GM23338 (cell line): ENCODE measurements around the gene CD84. TPM values are rescaled to one million over a fixed set of nuclear protein-coding genes. Genes with fewer than 3 reads are reported as not detected.
"Not testable (repeated sequence)": the region's sequence is repeated elsewhere in the genome, so short reads cannot be mapped to it uniquely, and the experiment has no call there.

Source experiments
- ATAC-seq: fragments of 200-7000 bp; cut with Tn5 transposase; 3 replicates; pipeline ENCODE4 v1.9.1; 2020
- DNase-seq: peaks from one replicate; pipeline ENCODE4 v3.0.0-alpha.2; 2015; ENCODE audit warnings: low spot score
- H2AFZ ChIP-seq: fragments of 200-600 bp; sonication (generic); 2 replicates; pipeline ENCODE4 v1.8.0; 2016; ENCODE audit warnings: antibody characterized with exemption, mild to moderate bottlenecking, moderate library complexity
- H3F3A ChIP-seq: fragments of 200-600 bp; sonication (generic); replicated peaks from 2 replicates; pipeline ENCODE4 v1.8.0; 2017; ENCODE audit warnings: antibody characterized with exemption, mixed run types, low read depth
- H3K27ac ChIP-seq: fragments of 200-600 bp; sonication (generic); 2 replicates; pipeline ENCODE4 v1.6.1; 2016; ENCODE audit warnings: low read depth
- H3K27me3 ChIP-seq: fragments of 200-600 bp; sonication (generic); 2 replicates; pipeline ENCODE4 v1.8.0; 2016; ENCODE audit warnings: mild to moderate bottlenecking, mixed run types, moderate library complexity; ENCODE audit not compliant: insufficient read depth
- H3K36me3 ChIP-seq: fragments of 200-600 bp; sonication (generic); 2 replicates; pipeline ENCODE4 v1.8.0; 2016; ENCODE audit warnings: mild to moderate bottlenecking; ENCODE audit not compliant: insufficient read depth
- H3K4me1 ChIP-seq: fragments of 200-600 bp; sonication (generic); 2 replicates; pipeline ENCODE4 v1.8.0; 2016; ENCODE audit warnings: mild to moderate bottlenecking, moderate library complexity; ENCODE audit not compliant: insufficient read depth
- H3K4me2 ChIP-seq: fragments of 200-600 bp; sonication (generic); 2 replicates; pipeline ENCODE4 v1.7.1; 2017; ENCODE audit warnings: mixed run types
- H3K4me3 ChIP-seq: fragments of 200-600 bp; sonication (generic); 2 replicates; pipeline ENCODE4 v1.6.1; 2016; ENCODE audit warnings: mixed run types
- H3K79me2 ChIP-seq: fragments of 200-600 bp; sonication (generic); replicated peaks from 2 replicates; pipeline ENCODE4 v1.8.0; 2017; ENCODE audit warnings: mild to moderate bottlenecking; ENCODE audit not compliant: insufficient read depth
- H3K9me2 ChIP-seq: fragments of 200-600 bp; sonication (generic); 2 replicates; pipeline ENCODE4 v1.8.0; 2017; ENCODE audit not compliant: insufficient read depth
- H4K20me1 ChIP-seq: fragments of 200-600 bp; sonication (generic); replicated peaks from 2 replicates; pipeline ENCODE4 v1.8.0; 2017; ENCODE audit warnings: mild to moderate bottlenecking; ENCODE audit not compliant: insufficient read depth
- H3K27ac Mint-ChIP-seq: 2 replicates; pipeline ENCODE4 v1.8.0; 2020; ENCODE audit warnings: inconsistent platforms, mild to moderate bottlenecking, moderate library complexity, mixed read lengths
- H3K27me3 Mint-ChIP-seq: 3 replicates; pipeline ENCODE4 v1.8.0; 2022; ENCODE audit warnings: low read depth, mild to moderate bottlenecking, moderate library complexity, mixed read lengths, inconsistent platforms; ENCODE audit not compliant: insufficient read depth, poor library complexity
- H3K36me3 Mint-ChIP-seq: 3 replicates; pipeline ENCODE4 v1.8.0; 2021; ENCODE audit warnings: low read depth, mild to moderate bottlenecking, inconsistent platforms, moderate library complexity, mixed read lengths
- H3K4me1 Mint-ChIP-seq: 3 replicates; pipeline ENCODE4 v1.8.0; 2020; ENCODE audit warnings: mild to moderate bottlenecking, inconsistent platforms, mixed read lengths
- H3K4me3 Mint-ChIP-seq: 3 replicates; pipeline ENCODE4 v1.8.0; 2021; ENCODE audit warnings: moderate library complexity, mild to moderate bottlenecking, inconsistent platforms, mixed read lengths
- H3K9me3 Mint-ChIP-seq: 3 replicates; pipeline ENCODE4 v1.8.0; 2020; ENCODE audit warnings: moderate library complexity, mild to moderate bottlenecking, inconsistent platforms, mixed read lengths
- CREB1 ChIP-seq: fragments of 250-450 bp; sonication (Bioruptor Pico); IDR thresholded peaks from 2 replicates; pipeline ENCODE4 v1.5.0; 2020; ENCODE audit warnings: low read depth, mild to moderate bottlenecking, moderate library complexity
- CTCF ChIP-seq, 2 experiments: fragments of 200-600 bp in 1 of 2; sonication (generic) in 1 of 2; conservative IDR thresholded peaks; 2 replicates each; pipeline versions ENCODE4 v1.5.1 to v1.6.1; 2016 to 2017; ENCODE audit warnings: antibody characterized with exemption in 2 of 2, low read depth in 2 of 2, mild to moderate bottlenecking in 2 of 2, moderate library complexity in 1 of 2
- ETS1 ChIP-seq: IDR thresholded peaks from 2 replicates; pipeline ENCODE4 v1.6.1; 2016; ENCODE audit warnings: antibody characterized with exemption
- EZH2phosphoT487 ChIP-seq: fragments of 200-600 bp; sonication (generic); IDR thresholded peaks from one replicate; pipeline ENCODE4 v1.8.1; 2018; ENCODE audit warnings: antibody characterized with exemption; ENCODE audit not compliant: unreplicated experiment
- JUNB ChIP-seq: IDR thresholded peaks from one replicate; pipeline ENCODE4 v1.6.1; 2016; ENCODE audit warnings: antibody characterized with exemption; ENCODE audit not compliant: unreplicated experiment
- NANOG ChIP-seq: IDR thresholded peaks from 2 replicates; pipeline ENCODE4 v1.6.1; 2016; ENCODE audit warnings: antibody characterized with exemption, borderline replicate concordance
- POLR2AphosphoS5 ChIP-seq: IDR thresholded peaks from 2 replicates; pipeline ENCODE4 v1.6.1; 2016; ENCODE audit warnings: antibody characterized with exemption, low read depth
- ZNF462 ChIP-seq: fragments of 250-450 bp; sonication (Bioruptor Pico); IDR thresholded peaks from 2 replicates; pipeline ENCODE4 v1.5.0; 2020; ENCODE audit warnings: mild to moderate bottlenecking, moderate library complexity
- polyA plus RNA-seq: library from polyadenylated mRNA; unstranded; fragments of >200 nt; fragmentation: Nextera tagmentation; extraction: Ambion mirVana; gene quantifications from 2 replicates; pipeline ENCODE4 v1.2.1, GENCODE V29; 2016
- total RNA-seq: library from RNA; depleted of rRNA; stranded (reverse); fragments of >200 nt; shearing (Covaris generic); gene quantifications from 2 replicates; pipeline ENCODE4 v1.2.3, GENCODE V29; 2014

Gene CD84
- total and polyA plus RNA-seq, 2 experiments from 2014 or later, result not detected

- not testable (repeated sequence) for H3K4me1 Mint-ChIP-seq, H3K4me3 ChIP-seq, H3K4me3 Mint-ChIP-seq, DNase-seq, H3K9me3 Mint-ChIP-seq, H3K27ac Mint-ChIP-seq, H3K36me3 ChIP-seq, ATAC-seq, H3K4me2 ChIP-seq, H3K27me3 Mint-ChIP-seq, H3K79me2 ChIP-seq, H3K27ac ChIP-seq, H3F3A ChIP-seq, H4K20me1 ChIP-seq, H3K27me3 ChIP-seq, H2AFZ ChIP-seq, H3K36me3 Mint-ChIP-seq, H3K4me1 ChIP-seq
- peaks cover 10% of the 10 kb centered on the region; the same call in 1 of the 2 replicates for H3K9me2 ChIP-seq
These were observed 80.8 kb downstream of the CD84 start for GRCh38 chr1:160498301-160499065.

- H3K27me3 Mint-ChIP-seq, result no peaks in the 10 kb centered on the region
These were observed 83.0 kb downstream of the CD84 start for GRCh38 chr1:160496334-160496733.

More at GRCh38 chr1:160496334-160496733, 83.0 kb downstream of the CD84 start:
- Mint-ChIP-seq H3K9me3 (peaks cover 8% of the 10 kb centered on the region; the same call in 2 of the 3 replicates), H3K36me3 (no peaks in the 10 kb centered on the region), H3K27ac (no peak overlapping the region), H3K4me3 (no peak overlapping the region), H3K4me1 (no peaks in the 10 kb centered on the region)
- no peaks in the 10 kb centered on the region for H3K4me1 ChIP-seq
- DNase-seq, result no peak
- H2AFZ ChIP-seq, result no peak overlapping the region
- H3K9me2 ChIP-seq, result peaks cover 24% of the 10 kb centered on the region; the same call in 1 of the 2 replicates
- no peaks in the 10 kb centered on the region for H3K79me2 ChIP-seq
- no peaks in the 10 kb centered on the region for H4K20me1 ChIP-seq
- TF ChIP-seq POLR2AphosphoS5, result no peak
- TF ChIP-seq ZNF462, result no peak
- TF ChIP-seq ETS1, result no peak
- no peak for TF ChIP-seq CTCF (conservative IDR thresholded peaks at IDR 0.05; ENCODE audit: low read depth in 2 of 2)
- TF ChIP-seq CREB1 (CRISPR knock-in tag), result no peak
- TF ChIP-seq JUNB, result no peak
- TF ChIP-seq EZH2phosphoT487, result no peak
- no peak for TF ChIP-seq NANOG
- H3F3A ChIP-seq, result no peaks in the 10 kb centered on the region
- no peak overlapping the region for H3K27ac ChIP-seq
- H3K27me3 ChIP-seq, result no peaks in the 10 kb centered on the region
- no peak overlapping the region for H3K4me2 ChIP-seq
- no peak for ATAC-seq
- no peak overlapping the region for H3K4me3 ChIP-seq
- H3K36me3 ChIP-seq, result peaks cover 6% of the 10 kb centered on the region
